Measurements from ENCODE around the gene KHK. TPM values are rescaled to one million over a fixed set of nuclear protein-coding genes. Genes with fewer than 3 reads are reported as not detected.

Gene KHK
- total RNA-seq, 2 experiments from 2014 or later, result 6.7 to 9.5 TPM

DNA sequence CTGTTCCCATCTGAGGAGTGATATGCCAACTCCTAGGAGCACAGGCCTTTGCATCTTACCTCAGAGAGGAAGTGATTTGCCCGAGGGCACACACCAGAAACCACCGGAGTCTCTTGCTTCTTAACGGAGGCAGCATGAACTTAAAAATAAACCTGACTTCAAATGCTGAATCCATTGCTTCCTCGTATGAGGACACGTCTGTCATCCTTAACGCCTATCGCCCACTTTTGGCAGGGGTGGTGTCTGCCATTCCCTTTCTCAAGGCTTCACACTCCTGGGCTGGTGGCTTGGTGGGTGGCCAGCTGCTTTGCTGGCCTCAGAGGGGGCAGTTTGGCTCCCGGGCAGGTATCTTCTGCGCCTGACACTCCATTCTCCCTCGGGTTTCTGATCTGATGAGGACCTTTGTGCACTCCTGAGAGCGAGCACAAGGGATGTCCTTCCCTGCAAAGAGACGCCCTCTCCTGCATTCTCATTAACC lies 48.9 kb downstream of the KHK start:
- TF ChIP-seq, protein P1, sequence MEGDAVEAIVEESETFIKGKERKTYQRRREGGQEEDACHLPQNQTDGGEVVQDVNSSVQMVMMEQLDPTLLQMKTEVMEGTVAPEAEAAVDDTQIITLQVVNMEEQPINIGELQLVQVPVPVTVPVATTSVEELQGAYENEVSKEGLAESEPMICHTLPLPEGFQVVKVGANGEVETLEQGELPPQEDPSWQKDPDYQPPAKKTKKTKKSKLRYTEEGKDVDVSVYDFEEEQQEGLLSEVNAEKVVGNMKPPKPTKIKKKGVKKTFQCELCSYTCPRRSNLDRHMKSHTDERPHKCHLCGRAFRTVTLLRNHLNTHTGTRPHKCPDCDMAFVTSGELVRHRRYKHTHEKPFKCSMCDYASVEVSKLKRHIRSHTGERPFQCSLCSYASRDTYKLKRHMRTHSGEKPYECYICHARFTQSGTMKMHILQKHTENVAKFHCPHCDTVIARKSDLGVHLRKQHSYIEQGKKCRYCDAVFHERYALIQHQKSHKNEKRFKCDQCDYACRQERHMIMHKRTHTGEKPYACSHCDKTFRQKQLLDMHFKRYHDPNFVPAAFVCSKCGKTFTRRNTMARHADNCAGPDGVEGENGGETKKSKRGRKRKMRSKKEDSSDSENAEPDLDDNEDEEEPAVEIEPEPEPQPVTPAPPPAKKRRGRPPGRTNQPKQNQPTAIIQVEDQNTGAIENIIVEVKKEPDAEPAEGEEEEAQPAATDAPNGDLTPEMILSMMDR (IDR thresholded peaks at IDR 0.05), result no peak
- ATAC-seq, result no peak
- intact Hi-C loops (cut with micrococcal nuclease), result no loop called here
- Mint-ChIP-seq H3K9me3 (no peaks in the 10 kb centered on the region), H3K4me3 (peak overlapping the region; percentile 88), H3K36me3 (ENCODE audit: low read depth) (peaks cover 24% of the 10 kb centered on the region), H3K27ac (peak overlapping the region; percentile 95), H3K27me3 (no peaks in the 10 kb centered on the region), H3K4me1 (ENCODE audit: low read depth) (peaks cover 16% of the 10 kb centered on the region)
- CTCF ChIA-PET, result interaction anchor here (2.6 kb wide), 1 partner anchor 168 kb away, joined by 5 read pairs; no protein-coding TSS in a partner anchor
- no peak for DNase-seq
- POLR2A ChIA-PET, result interaction anchor here (0.6 kb wide), 1 partner anchor 123 kb away, joined by 3 read pairs; no protein-coding TSS in a partner anchor

DNA sequence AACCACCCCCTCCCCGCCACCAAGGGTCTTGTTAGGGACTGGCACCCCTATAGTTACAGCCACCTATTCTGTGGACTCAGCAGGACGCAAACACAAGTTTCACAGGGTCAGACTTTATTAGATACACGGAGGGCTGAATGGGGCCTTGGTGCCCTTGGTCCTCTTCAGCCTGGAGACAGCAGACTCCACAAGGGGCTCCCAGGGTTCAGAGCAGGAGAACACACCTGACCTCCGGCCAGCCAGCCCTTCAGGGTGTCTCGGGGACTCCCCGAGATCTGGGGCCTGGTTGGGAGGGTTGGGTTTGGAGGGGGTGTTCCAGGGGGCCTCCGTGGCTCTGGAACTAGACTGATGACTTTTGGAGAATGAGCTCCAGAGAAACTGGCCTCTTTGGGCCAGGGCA lies 50.2 kb downstream of the KHK start:
- ChIA-PET CTCF (no interaction called here), POLR2A (no interaction called here)
- Mint-ChIP-seq H3K4me3 (no peak overlapping the region), H3K9me3 (no peaks in the 10 kb centered on the region), H3K27me3 (no peaks in the 10 kb centered on the region), H3K4me1 (ENCODE audit: low read depth) (peaks cover 16% of the 10 kb centered on the region), H3K27ac (no peak overlapping the region), H3K36me3 (ENCODE audit: low read depth) (peaks cover 21% of the 10 kb centered on the region)
- TF ChIP-seq, protein P1 (IDR thresholded peaks at IDR 0.05), result no peak
- DNase-seq (no peak), ATAC-seq (no peak)
- intact Hi-C loops (cut with micrococcal nuclease), result no loop called here

DNA sequence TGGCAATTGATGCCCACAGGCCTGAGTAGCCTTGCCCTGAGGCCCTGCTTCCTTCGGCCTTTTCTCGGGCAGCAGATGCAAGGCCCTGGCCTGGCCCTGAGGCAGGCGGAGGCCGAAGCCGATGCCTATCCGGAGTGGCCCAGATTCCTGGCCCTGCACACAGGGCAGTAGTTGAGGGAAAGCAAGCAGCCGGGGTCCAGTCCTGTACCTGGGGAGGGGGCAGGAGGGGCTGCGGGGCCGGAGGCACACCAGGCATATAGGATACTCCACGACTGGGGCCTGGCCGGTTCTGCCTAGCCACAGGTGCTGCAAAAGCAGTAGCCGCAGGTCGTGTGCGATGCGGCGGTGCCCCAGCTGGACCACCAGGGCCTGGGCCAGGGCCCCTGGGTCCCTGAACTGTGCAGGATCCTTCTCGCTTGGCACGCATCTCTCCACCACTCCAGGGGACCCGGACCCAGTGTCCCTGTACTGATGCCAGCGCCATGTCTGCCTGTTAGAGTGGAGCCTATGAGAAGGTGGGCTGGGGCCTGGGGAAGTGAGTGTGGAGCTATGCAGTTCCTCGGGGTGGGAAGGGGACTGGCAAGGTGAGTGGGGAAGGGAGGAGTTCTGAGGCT lies 50.9 kb downstream of the KHK start:
- DNase-seq (no peak), ATAC-seq (no peak)
- intact Hi-C loops (cut with micrococcal nuclease), result no loop called here
- Mint-ChIP-seq H3K4me3 (no peak overlapping the region), H3K4me1 (ENCODE audit: low read depth) (peaks cover 15% of the 10 kb centered on the region), H3K36me3 (ENCODE audit: low read depth) (peaks cover 16% of the 10 kb centered on the region), H3K27ac (no peak overlapping the region), H3K27me3 (no peaks in the 10 kb centered on the region), H3K9me3 (no peaks in the 10 kb centered on the region)
- POLR2A ChIA-PET, result no interaction called here
- CTCF ChIA-PET, result no interaction called here
- TF ChIP-seq, protein P1 (IDR thresholded peaks at IDR 0.05), result no peak

DNA sequence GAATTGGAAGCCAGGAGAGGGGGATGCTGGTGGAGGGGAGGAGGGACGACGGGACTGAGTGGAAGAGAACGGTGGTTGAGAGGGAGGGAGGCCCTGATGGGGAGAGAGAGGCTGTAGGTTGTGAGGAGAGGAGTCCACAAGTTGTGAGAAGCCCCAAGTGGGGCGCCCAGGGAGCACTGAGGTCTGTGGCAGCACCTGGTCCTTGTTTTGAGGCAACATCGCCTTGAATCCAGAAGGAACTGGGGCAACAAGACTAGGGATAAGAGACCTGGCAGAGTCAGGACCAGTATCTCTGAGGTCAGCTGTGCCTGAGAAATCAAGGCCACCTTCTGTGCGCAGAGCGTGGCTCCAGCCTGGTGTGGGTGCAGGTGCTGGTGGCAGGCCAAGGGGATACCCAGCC lies 51.5 kb downstream of the KHK start:
- Mint-ChIP-seq H3K4me1 (ENCODE audit: low read depth) (peaks cover 8% of the 10 kb centered on the region), H3K27me3 (peaks cover 6% of the 10 kb centered on the region), H3K9me3 (peaks cover under 1% of the 10 kb centered on the region), H3K36me3 (ENCODE audit: low read depth) (peaks cover 10% of the 10 kb centered on the region), H3K27ac (no peak overlapping the region), H3K4me3 (no peak overlapping the region)
- ChIA-PET POLR2A (interaction anchor here (0.9 kb wide), 1 partner anchor 15 kb away, joined by 3 read pairs; the partner anchor contains the start of gene ABHD1), CTCF (no interaction called here)
- TF ChIP-seq, protein P1 (IDR thresholded peaks at IDR 0.05), result no peak
- intact Hi-C loops (cut with micrococcal nuclease), result no loop called here
- ATAC-seq, result no peak
- DNase-seq, result no peak

DNA sequence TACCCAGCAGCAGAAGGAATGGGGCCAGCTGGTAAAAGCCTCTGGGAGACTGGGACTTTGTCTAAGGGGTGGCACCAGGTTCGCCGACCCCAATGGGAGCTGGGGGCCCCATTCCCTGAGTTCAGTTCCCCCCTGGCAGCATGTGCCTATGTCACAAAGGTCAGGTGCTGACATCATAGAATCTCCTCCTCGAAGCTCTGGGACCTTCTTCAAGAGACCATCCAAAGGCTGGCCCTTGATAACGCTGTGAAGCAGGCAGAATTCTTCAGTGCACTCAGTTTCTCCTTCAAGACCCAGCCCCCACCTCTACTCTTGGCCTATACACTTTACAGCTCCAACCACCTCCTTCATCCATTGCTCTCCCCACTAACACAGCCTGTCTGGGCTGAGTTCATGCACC lies 52.7 kb downstream of the KHK start, which contains the start of gene PRR30:
TSS of gene PRR30 (minus strand) at position 101 of the 400 bp plus-strand sequence. CDS start 1,081 bp downstream, outside the sequence.
- ChIA-PET CTCF (no interaction called here), POLR2A (no interaction called here)
- no peak for DNase-seq
- ATAC-seq, result no peak
- H3K36me3 Mint-ChIP-seq (ENCODE audit: low read depth), result no peaks in the 10 kb centered on the region
- H3K27me3 Mint-ChIP-seq, result peaks cover 7% of the 10 kb centered on the region
- H3K27ac Mint-ChIP-seq, result no peak within 1 kb of the TSS
- peaks cover 5% of the 10 kb centered on the region for H3K9me3 Mint-ChIP-seq
- no peak within 1 kb of the TSS for H3K4me3 Mint-ChIP-seq
- intact Hi-C loops (cut with micrococcal nuclease), result no loop called here
- TF ChIP-seq, protein P1 (IDR thresholded peaks at IDR 0.05), result no peak
- H3K4me1 Mint-ChIP-seq (ENCODE audit: low read depth), result peaks cover 3% of the 10 kb centered on the region

Data from activated CD8-positive, alpha-beta T cell treated with anti-CD3 and anti-CD28 coated beads for 36 hours (primary cell).